Activated CD8-positive, alpha-beta memory T cell treated with anti-CD3 and anti-CD28 coated beads, Interleukin-2, amount 10 ng/mL, durations not matched to agents 7 days and 5 days (primary cell): ENCODE measurements around the gene AKR7A2. TPM values are rescaled to one million over a fixed set of nuclear protein-coding genes. Genes with fewer than 3 reads are reported as not detected.

Experiments used
- ATAC-seq: fragments of 150-1000 bp; cut with Tn5 transposase; one replicate; pipeline ENCODE4 v1.10.0; 2021; ENCODE audit warnings: moderate library complexity
- CTCF ChIA-PET: fragments of 350-600 bp; sonication (Branson Sonifier 250); formaldehyde crosslinking; loops from one replicate; lab custom pipeline; 2021; ENCODE audit warnings: antibody characterized with exemption; lab: Charles Lee
- DNase-seq: peaks from one replicate; pipeline ENCODE4 v3.0.0-alpha.2; 2020
- H3K27ac Mint-ChIP-seq: one replicate; pipeline ENCODE4 v1.8.0; 2021; ENCODE audit warnings: mild to moderate bottlenecking, mixed read lengths
- H3K27me3 Mint-ChIP-seq: one replicate; pipeline ENCODE4 v1.8.0; 2021; ENCODE audit warnings: mixed read lengths
- H3K36me3 Mint-ChIP-seq: one replicate; pipeline ENCODE4 v1.8.0; 2021; ENCODE audit warnings: mild to moderate bottlenecking, mixed read lengths
- H3K4me1 Mint-ChIP-seq: one replicate; pipeline ENCODE4 v1.8.0; 2021; ENCODE audit warnings: mixed read lengths
- H3K4me3 Mint-ChIP-seq: one replicate; pipeline ENCODE4 v1.8.0; 2021; ENCODE audit warnings: mild to moderate bottlenecking, moderate library complexity, mixed read lengths
- H3K9me3 Mint-ChIP-seq: one replicate; pipeline ENCODE4 v1.8.0; 2022; ENCODE audit warnings: low read depth, mixed read lengths
- total RNA-seq, 2 experiments: library from RNA; stranded (reverse); gene quantifications; one replicate each; pipeline ENCODE4 v1.2.3, GENCODE V29; 2021

Gene AKR7A2
- total RNA-seq, 2 experiments from 2014 or later: 47.4 to 48.0 TPM

DNA sequence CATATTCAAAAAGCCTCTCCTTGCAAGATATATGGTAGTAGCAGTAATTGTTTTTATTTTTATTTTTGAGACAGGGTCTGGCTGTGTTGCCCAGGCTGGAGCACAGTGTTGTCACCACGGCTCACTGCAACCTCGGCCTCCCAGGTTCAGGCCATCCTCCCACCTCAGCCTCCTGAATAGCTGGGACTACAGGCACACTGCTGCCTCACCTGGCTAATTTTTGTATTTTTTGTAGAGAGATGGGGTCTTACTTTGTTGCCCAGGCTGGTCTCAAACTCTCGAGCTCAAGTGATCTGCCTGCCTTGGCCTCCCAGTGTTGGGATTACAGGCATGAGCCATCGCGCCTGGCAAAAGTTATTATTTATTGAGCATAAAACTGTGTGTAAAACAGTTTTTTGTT, 38.6 kb upstream of the AKR7A2 start:
- CTCF ChIA-PET: no interaction called here
- H3K27me3 Mint-ChIP-seq: no peaks in the 10 kb centered on the region
- no peak for ATAC-seq
- H3K36me3 Mint-ChIP-seq: peaks cover 8% of the 10 kb centered on the region
- H3K27ac Mint-ChIP-seq: no peak overlapping the region
- H3K4me1 Mint-ChIP-seq: no peaks in the 10 kb centered on the region
- no peak for DNase-seq
- H3K9me3 Mint-ChIP-seq: no peaks in the 10 kb centered on the region
- H3K4me3 Mint-ChIP-seq: no peak overlapping the region

DNA sequence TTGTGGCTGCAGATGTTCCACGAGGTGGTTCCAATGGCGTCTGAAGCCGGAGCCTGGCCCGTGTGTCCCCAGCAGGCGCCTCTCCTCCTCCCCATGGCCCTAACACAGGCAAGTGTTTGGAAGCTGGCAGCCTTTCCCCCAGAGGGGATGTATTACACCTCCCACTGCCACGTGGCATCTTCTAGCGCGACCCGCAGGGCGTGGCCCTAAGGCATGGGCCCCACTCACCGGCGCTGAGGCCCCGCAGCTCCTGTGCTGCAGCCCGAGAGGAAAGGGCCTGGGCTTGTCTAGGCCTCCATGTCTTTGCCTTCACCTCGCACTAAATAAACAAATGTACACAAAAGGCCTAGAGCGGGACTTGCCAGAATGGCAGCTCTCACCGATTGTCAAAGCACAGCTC, 38.1 kb upstream of the AKR7A2 start:
- no peak overlapping the region for H3K27ac Mint-ChIP-seq
- no peaks in the 10 kb centered on the region for H3K9me3 Mint-ChIP-seq
- peaks cover 4% of the 10 kb centered on the region for H3K36me3 Mint-ChIP-seq
- no peaks in the 10 kb centered on the region for H3K27me3 Mint-ChIP-seq
- DNase-seq (no peak), ATAC-seq (no peak)
- H3K4me3 Mint-ChIP-seq: no peak overlapping the region
- CTCF ChIA-PET: no interaction called here
- no peaks in the 10 kb centered on the region for H3K4me1 Mint-ChIP-seq

DNA sequence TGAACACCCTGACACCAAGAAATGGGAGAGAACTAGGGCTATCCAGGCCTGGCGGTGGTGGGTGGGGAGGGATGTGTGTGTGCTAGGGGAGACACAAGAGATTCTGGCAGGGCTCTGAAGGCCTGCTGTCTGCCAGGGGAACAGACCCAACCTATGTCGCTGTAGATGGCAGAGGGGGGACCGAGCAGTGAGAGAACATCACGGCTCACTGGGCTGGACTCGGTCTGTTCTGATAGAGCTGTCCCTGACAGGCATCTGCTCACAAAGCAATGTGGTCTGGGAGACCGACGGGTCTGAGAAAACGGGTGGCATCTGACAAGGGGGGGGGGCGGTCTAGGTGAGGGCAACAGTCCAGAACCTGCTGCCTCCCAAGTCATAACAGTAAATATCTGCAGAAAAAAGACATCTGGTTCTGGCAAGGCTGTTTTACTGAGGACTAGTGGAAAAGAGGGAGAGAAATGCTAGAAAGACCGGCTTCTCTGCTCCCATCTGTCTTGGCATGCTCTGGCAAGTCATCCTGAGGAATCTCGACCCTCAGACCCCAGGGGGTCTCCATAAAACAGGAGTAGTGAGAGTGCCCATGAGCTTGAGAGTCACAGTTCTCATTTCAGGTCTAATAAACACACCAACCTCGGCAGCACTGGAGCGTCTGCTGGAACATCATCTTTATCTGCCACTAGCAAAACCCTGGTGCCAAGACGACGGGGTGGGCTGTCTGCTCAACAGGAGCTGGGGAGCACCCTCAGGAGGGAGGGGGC, 36.7 kb upstream of the AKR7A2 start:
- H3K4me1 Mint-ChIP-seq: no peaks in the 10 kb centered on the region
- CTCF ChIA-PET: interaction anchor here (0.7 to 1.4 kb wide), 4 partner anchors 107 to 305 kb away, joined by 3 to 4 read pairs (median 4); no protein-coding TSS in a partner anchor
- H3K4me3 Mint-ChIP-seq: no peak overlapping the region
- peak overlapping the region; percentile 28 for H3K27ac Mint-ChIP-seq
- H3K27me3 Mint-ChIP-seq: no peaks in the 10 kb centered on the region
- DNase-seq (no peak), ATAC-seq (no peak)
- no peaks in the 10 kb centered on the region for H3K9me3 Mint-ChIP-seq
- H3K36me3 Mint-ChIP-seq: peaks cover 9% of the 10 kb centered on the region

DNA sequence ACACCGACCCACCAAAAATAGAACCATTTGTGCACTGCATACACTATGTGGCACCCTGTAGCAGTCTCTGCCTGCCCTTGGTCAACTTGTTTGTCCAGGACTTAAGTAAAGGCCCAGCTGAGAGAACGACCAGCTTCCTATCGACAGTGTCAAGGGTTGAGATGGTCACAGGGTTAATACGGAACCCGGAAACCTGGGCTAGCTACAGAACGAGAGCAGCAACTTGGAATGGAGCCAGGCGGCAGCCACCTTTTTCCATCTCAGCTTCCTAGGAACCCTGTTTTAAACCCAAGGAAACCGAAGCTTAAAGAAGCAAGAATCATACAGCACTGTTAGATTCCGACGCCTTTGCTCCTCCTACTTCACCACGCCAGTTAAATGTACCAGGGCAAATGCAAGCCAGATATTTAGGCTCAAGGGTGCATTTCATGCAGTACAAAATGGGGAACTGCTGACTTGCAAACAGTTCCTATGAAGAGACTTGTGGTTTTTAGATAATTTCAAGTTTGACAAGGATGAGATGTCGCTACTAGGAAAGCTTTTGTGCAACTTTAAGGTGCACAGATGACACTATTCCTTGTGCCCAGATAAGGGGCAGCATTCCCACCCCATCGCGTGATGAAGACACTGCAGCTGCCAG, 35.7 kb upstream of the AKR7A2 start:
- Mint-ChIP-seq H3K9me3 (no peaks in the 10 kb centered on the region), H3K27me3 (no peaks in the 10 kb centered on the region), H3K36me3 (peaks cover 11% of the 10 kb centered on the region), H3K4me3 (no peak overlapping the region), H3K4me1 (no peaks in the 10 kb centered on the region), H3K27ac (no peak overlapping the region)
- ATAC-seq (no peak), DNase-seq (no peak)
- CTCF ChIA-PET: interaction anchor here (0.8 to 1.4 kb wide), 4 partner anchors 106 to 306 kb away, joined by 3 to 4 read pairs (median 3); no protein-coding TSS in a partner anchor

DNA sequence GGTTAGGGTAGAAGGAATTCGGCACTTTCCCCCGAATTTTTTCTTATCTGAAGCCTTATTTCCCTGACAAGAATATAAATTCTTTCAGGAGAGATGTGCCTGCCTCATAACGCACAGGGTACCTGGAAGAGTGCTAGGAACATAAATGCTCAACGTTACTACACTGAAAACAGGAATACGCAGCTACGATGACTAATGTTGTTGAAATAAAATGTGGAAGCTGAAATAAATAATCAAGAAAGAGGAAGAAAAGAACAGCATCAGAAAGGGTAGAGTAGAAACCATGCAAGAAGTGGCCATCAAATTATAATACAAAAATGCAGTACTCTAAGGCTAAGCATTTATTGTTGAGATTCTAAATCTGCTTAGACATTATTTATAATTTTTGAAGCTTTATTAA, 34.1 kb upstream of the AKR7A2 start:
- Mint-ChIP-seq H3K27me3 (no peaks in the 10 kb centered on the region), H3K9me3 (no peaks in the 10 kb centered on the region), H3K4me3 (no peak overlapping the region), H3K4me1 (no peaks in the 10 kb centered on the region), H3K27ac (no peak overlapping the region), H3K36me3 (peaks cover 15% of the 10 kb centered on the region)
- DNase-seq (no peak), ATAC-seq (no peak)
- CTCF ChIA-PET: interaction anchor here (0.9 to 1.0 kb wide), 2 partner anchors 115 to 298 kb away, joined by 3 to 4 read pairs; partner anchors contain the start of gene NBL1

DNA sequence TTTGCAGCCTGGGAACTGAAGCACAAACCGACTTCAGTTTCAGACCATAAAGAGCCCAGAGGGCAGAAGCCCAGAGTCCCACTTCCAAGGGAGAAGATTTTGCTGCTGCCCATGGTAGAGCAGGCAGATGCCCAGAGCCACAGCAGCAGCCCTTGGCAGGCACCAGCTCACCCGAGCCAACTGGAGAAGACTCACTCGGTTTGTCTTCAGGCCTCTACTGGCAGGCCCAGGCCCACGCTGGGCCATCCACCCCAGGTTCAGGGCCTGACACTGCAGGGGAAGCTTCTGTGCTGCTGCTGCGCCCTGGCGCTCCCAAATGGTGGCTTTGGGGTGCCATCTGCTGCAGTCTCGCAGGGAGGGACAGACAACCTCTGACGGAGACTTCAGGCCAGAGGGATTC, 33.4 kb upstream of the AKR7A2 start:
- Mint-ChIP-seq H3K27ac (no peak overlapping the region), H3K27me3 (no peaks in the 10 kb centered on the region), H3K9me3 (no peaks in the 10 kb centered on the region), H3K4me1 (no peaks in the 10 kb centered on the region), H3K4me3 (no peak overlapping the region), H3K36me3 (peaks cover 15% of the 10 kb centered on the region)
- no peak for DNase-seq
- CTCF ChIA-PET: interaction anchor here (0.6 to 2.8 kb wide), 5 partner anchors 12 to 307 kb away, joined by 3 to 18 read pairs (median 3); partner anchors contain the start of gene NBL1
- no peak for ATAC-seq

DNA sequence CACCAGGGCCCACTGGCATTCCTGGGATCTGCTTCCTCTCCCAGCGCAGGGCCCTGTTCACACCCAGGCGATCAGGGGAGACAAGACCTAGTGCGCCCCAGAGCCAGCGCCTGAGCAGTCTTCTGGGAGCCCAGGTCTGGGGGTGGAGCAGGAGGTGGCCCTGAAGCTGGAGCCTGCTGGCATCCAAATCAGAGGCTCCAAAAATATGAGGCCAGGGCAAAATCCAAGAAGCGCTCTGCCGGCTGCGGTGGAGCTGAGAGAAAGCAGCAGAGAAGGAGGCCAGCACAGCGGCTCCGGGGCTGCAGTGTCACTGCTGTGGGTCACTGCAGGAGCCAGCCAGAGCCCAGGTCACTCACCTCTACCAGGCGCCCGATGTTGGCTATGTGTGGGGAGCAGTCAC, 32.9 kb upstream of the AKR7A2 start:
- H3K27ac Mint-ChIP-seq: no peak overlapping the region
- ATAC-seq (no peak), DNase-seq (no peak)
- H3K4me1 Mint-ChIP-seq: no peaks in the 10 kb centered on the region
- H3K4me3 Mint-ChIP-seq: no peak overlapping the region
- peaks cover 15% of the 10 kb centered on the region for H3K36me3 Mint-ChIP-seq
- CTCF ChIA-PET: interaction anchor here (0.6 to 2.8 kb wide), 12 partner anchors 12 to 318 kb away, joined by 3 to 18 read pairs (median 4); no protein-coding TSS in a partner anchor
- H3K9me3 Mint-ChIP-seq: no peaks in the 10 kb centered on the region
- no peaks in the 10 kb centered on the region for H3K27me3 Mint-ChIP-seq

DNA sequence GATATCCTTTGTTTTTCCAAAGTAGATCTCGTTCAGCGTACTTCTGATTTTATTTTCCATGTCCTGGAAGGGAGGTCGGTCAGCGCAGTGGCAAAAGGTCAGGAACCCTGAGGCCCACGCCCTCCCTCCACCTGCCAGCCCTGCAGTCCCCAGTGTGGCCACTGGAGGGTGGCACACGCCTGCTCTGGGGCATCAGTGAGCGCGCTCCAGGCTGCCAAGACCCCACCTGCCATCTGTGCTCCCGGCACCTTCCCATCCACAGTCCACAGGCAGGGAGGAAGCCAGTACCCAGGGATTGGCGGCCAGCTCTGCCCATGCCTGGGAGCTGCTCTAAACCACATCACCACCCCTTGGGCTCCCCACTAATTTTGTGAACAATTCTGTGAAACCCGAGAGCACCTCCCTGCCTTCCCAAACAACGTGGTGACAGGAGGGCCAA, 32.4 kb upstream of the AKR7A2 start:
- Mint-ChIP-seq H3K4me1 (no peaks in the 10 kb centered on the region), H3K4me3 (no peak overlapping the region), H3K9me3 (no peaks in the 10 kb centered on the region), H3K27me3 (no peaks in the 10 kb centered on the region), H3K36me3 (peaks cover 15% of the 10 kb centered on the region), H3K27ac (no peak overlapping the region)
- ATAC-seq: peak; percentile 56
- CTCF ChIA-PET: interaction anchor here (0.6 to 2.8 kb wide), 16 partner anchors 9 to 318 kb away, joined by 3 to 18 read pairs (median 4); no protein-coding TSS in a partner anchor
- DNase-seq: peak; percentile 47

DNA sequence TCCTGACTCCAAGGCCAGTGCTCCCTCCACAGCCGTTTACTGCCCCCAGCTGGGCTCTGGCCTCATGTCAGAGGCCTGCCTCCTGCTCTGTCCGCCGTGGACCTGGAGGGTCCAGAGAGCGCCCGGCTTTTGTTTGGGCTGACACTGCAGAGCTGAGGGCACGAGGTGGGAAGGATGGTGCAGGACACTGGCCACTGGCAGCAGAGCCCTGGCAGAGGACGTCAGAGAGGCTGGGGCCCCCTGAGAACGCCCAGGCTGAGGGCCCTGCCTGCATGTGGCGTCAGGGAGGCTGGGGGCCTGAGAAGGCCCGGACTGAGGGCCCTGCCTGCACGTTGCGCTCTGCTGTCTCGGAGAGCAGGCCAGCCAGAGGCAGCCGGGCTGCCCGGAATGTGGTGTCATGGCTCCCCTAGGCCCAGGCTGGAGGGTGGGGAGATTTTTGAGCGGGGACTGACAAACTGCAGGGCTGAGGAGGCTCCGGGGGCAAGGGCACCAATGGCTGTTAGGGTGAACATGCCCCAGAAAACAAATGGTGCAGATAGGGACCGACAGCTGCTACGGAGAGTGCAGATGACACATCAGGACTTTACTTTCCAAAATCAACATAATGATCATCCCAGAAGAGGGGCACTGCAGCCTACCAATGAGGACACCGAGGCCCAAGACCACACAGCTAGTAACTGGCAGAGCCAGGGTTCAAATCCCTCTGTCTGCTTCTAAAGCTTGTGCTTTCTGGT, 31.8 kb upstream of the AKR7A2 start:
- H3K27me3 Mint-ChIP-seq: no peaks in the 10 kb centered on the region
- no peaks in the 10 kb centered on the region for H3K9me3 Mint-ChIP-seq
- CTCF ChIA-PET: interaction anchor here (0.6 to 2.8 kb wide), 15 partner anchors 9 to 319 kb away, joined by 3 to 18 read pairs (median 3); no protein-coding TSS in a partner anchor
- no peak overlapping the region for H3K4me3 Mint-ChIP-seq
- ATAC-seq (no peak), DNase-seq (no peak)
- peaks cover 21% of the 10 kb centered on the region for H3K36me3 Mint-ChIP-seq
- peaks cover 2% of the 10 kb centered on the region for H3K4me1 Mint-ChIP-seq
- H3K27ac Mint-ChIP-seq: no peak overlapping the region

DNA sequence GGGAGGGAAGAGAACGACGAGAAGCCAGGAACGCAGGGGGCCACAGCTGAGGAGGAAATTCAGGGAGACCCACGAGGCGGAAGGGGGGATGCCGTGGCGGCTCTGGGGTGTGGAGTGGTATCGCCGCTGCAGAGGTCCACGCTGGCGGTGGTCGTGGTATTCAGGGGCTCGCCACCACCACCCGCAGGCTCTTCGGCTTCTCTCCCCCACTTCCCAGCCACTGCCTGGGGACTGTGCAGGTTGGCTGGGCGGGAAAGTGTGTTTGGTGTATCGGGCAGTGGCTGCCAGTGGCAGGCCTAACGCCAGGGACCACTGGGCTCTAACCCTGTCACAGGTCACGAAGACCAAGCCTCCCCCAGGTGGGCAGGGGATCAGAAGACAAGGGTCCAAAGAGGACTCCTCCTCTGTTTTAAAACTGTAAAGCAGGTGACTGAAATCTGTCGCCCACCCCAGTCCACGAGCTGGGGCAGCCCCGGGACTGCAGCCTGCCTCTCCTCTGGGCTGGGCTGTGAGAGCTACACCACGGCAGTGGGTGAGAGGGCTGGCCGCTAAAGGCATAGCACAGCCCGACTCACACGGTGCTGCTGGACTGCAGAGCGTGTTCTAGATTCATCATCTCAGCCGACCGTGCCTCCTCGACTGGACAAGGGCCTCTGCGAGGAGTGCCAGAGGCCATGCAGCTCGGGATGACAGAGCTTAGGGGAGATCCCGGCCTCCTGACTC, 31.1 kb upstream of the AKR7A2 start:
- Mint-ChIP-seq H3K9me3 (no peaks in the 10 kb centered on the region), H3K27ac (no peak overlapping the region), H3K27me3 (no peaks in the 10 kb centered on the region), H3K36me3 (peaks cover 26% of the 10 kb centered on the region), H3K4me1 (peaks cover 5% of the 10 kb centered on the region), H3K4me3 (no peak overlapping the region)
- DNase-seq (no peak), ATAC-seq (no peak)
- CTCF ChIA-PET: interaction anchor here (0.6 to 2.8 kb wide), 10 partner anchors 12 to 319 kb away, joined by 3 to 18 read pairs (median 3); no protein-coding TSS in a partner anchor

DNA sequence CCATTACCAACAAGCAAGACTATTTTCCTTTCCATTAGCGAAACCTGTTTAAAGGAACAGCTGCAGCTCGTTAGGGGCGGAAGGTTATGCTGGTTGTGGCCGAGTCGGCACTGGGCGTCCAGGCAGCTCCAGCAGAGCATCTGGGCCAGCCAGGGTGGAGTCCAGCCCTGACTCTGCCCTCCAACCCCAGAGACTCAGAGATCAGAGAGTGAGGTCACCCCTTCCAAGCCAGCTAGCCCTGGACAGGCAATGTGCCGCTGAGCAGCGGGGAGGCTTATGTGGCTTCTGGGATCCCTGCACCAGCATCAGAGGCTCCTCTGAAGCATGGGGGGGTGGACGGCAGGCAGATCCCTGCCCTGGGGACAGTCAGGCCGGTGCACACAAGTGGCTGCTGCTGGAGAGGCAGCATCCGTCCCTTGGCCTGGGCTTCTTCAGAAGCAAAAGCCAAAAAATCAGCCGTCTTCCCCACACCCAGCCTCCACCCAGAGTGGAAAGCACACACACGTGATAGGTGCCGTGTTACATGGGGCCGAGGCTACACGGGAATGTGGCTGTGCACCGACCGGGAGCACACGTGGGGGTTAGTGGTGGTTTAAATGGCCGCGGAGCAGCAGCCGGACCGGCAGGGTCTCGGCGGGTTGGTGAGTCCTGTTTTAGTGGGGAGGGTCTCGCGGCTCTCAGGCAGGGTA, 30.3 kb upstream of the AKR7A2 start:
- CTCF ChIA-PET: interaction anchor here (0.6 to 2.3 kb wide), 14 partner anchors 9 to 319 kb away, joined by 3 to 10 read pairs (median 3); no protein-coding TSS in a partner anchor
- DNase-seq (no peak), ATAC-seq (no peak)
- no peaks in the 10 kb centered on the region for H3K9me3 Mint-ChIP-seq
- H3K27ac Mint-ChIP-seq: no peak overlapping the region
- H3K4me3 Mint-ChIP-seq: no peak overlapping the region
- no peaks in the 10 kb centered on the region for H3K27me3 Mint-ChIP-seq
- peaks cover 13% of the 10 kb centered on the region for H3K4me1 Mint-ChIP-seq
- peaks cover 27% of the 10 kb centered on the region for H3K36me3 Mint-ChIP-seq
